ENCODE results near the gene NGB. TPM values are rescaled to one million over a fixed set of nuclear protein-coding genes. Genes with fewer than 3 reads are reported as not detected.

NGB gene
- total and polyA plus RNA-seq, 2 experiments from 2014 or later = not detected

- peaks cover 3% of the 10 kb centered on the region for H3K79me2 ChIP-seq
- peak overlapping the region; percentile 91 for H3K27ac ChIP-seq
- H3K4me2 ChIP-seq = peak overlapping the region; percentile 9
- TF ChIP-seq EZH2 (IDR thresholded peaks at IDR 0.05; ENCODE audit: borderline replicate concordance) = no peak
- no peak for TF ChIP-seq CTCF (IDR thresholded peaks at IDR 0.05; ENCODE audit: poor library complexity)
- no peak for TF ChIP-seq EZH2phosphoT487 (IDR thresholded peaks at IDR 0.05; ENCODE audit: low read depth, severe bottlenecking, unreplicated experiment)
- 49% methylated on average over 4 of the region's 4 CpGs for WGBS (ENCODE audit: low lambda C conversion rate, missing lambda C conversion rate)
- no peak overlapping the region for H3K4me3 ChIP-seq
- H3K9me3 ChIP-seq (ENCODE audit: low read depth) = no peaks in the 10 kb centered on the region
- H3K4me1 ChIP-seq (ENCODE audit: insufficient read depth) = peaks cover 28% of the 10 kb centered on the region
- H3K36me3 ChIP-seq (replicated peaks; ENCODE audit: insufficient read depth, low read depth) = no peaks in the 10 kb centered on the region
- peak; percentile 89 for DNase-seq (ENCODE audit: low spot score)
- no peaks in the 10 kb centered on the region for H3K27me3 ChIP-seq
- no peaks in the 10 kb centered on the region for H4K20me1 ChIP-seq (ENCODE audit: insufficient read depth, poor library complexity, severe bottlenecking)
- no peak overlapping the region for H2AFZ ChIP-seq
- H3K9me2 ChIP-seq (replicated peaks; ENCODE audit: insufficient read depth) = no peaks in the 10 kb centered on the region
Measured at GRCh38 chr14:77303417-77304156, 32.6 kb upstream of the NGB start.

GRCh38 chr14:77302926-77303325 is 31.9 kb upstream of the NGB start:
- Histone ChIP-seq H3K9me3 (ENCODE audit: low read depth) (no peaks in the 10 kb centered on the region), H3K9me2 (replicated peaks; ENCODE audit: insufficient read depth) (no peaks in the 10 kb centered on the region), H3K4me2 (peak overlapping the region; percentile 9), H3K4me3 (no peak overlapping the region), H3K36me3 (replicated peaks; ENCODE audit: insufficient read depth, low read depth) (no peaks in the 10 kb centered on the region), H3K4me1 (ENCODE audit: insufficient read depth) (peaks cover 28% of the 10 kb centered on the region), H4K20me1 (ENCODE audit: insufficient read depth, poor library complexity, severe bottlenecking) (no peaks in the 10 kb centered on the region), H2AFZ (no peak overlapping the region), H3K79me2 (no peaks in the 10 kb centered on the region), H3K27ac (peak overlapping the region; percentile 91), H3K27me3 (no peaks in the 10 kb centered on the region)
- peak; percentile 76 for DNase-seq (ENCODE audit: low spot score)
- TF ChIP-seq CTCF (IDR thresholded peaks at IDR 0.05; ENCODE audit: poor library complexity) = no peak
- no peak for TF ChIP-seq EZH2 (IDR thresholded peaks at IDR 0.05; ENCODE audit: borderline replicate concordance)
- no peak for TF ChIP-seq EZH2phosphoT487 (IDR thresholded peaks at IDR 0.05; ENCODE audit: low read depth, severe bottlenecking, unreplicated experiment)
- WGBS (ENCODE audit: low lambda C conversion rate, missing lambda C conversion rate) = 81% methylated on average over 5 of the region's 5 CpGs

- H2AFZ ChIP-seq = no peak overlapping the region
- H3K4me2 ChIP-seq = no peak overlapping the region
- H3K9me3 ChIP-seq (ENCODE audit: low read depth) = no peaks in the 10 kb centered on the region
- 37% methylated on average over 10 of the region's 10 CpGs for WGBS (ENCODE audit: low lambda C conversion rate, missing lambda C conversion rate)
- TF ChIP-seq CTCF (IDR thresholded peaks at IDR 0.05; ENCODE audit: poor library complexity) (peak; percentile 84), EZH2 (IDR thresholded peaks at IDR 0.05; ENCODE audit: borderline replicate concordance) (no peak)
- DNase-seq (ENCODE audit: low spot score) = peak; percentile 87
- no peaks in the 10 kb centered on the region for H3K9me2 ChIP-seq (replicated peaks; ENCODE audit: insufficient read depth)
- no peak overlapping the region for H3K27ac ChIP-seq
- no peaks in the 10 kb centered on the region for H3K36me3 ChIP-seq (replicated peaks; ENCODE audit: insufficient read depth, low read depth)
- H3K4me3 ChIP-seq = no peak overlapping the region
- no peaks in the 10 kb centered on the region for H3K79me2 ChIP-seq
- peaks cover 22% of the 10 kb centered on the region for H3K4me1 ChIP-seq (ENCODE audit: insufficient read depth)
- H3K27me3 ChIP-seq = no peaks in the 10 kb centered on the region
- no peaks in the 10 kb centered on the region for H4K20me1 ChIP-seq (ENCODE audit: insufficient read depth, poor library complexity, severe bottlenecking)
Measured at GRCh38 chr14:77301103-77301502, 30.1 kb upstream of the NGB start.
